ENCODE data around the gene B3GAT3.
A peak's percentile ranks its signal among the peaks of the same experiment; 100 is the strongest.

The B3GAT3 gene

DNA sequence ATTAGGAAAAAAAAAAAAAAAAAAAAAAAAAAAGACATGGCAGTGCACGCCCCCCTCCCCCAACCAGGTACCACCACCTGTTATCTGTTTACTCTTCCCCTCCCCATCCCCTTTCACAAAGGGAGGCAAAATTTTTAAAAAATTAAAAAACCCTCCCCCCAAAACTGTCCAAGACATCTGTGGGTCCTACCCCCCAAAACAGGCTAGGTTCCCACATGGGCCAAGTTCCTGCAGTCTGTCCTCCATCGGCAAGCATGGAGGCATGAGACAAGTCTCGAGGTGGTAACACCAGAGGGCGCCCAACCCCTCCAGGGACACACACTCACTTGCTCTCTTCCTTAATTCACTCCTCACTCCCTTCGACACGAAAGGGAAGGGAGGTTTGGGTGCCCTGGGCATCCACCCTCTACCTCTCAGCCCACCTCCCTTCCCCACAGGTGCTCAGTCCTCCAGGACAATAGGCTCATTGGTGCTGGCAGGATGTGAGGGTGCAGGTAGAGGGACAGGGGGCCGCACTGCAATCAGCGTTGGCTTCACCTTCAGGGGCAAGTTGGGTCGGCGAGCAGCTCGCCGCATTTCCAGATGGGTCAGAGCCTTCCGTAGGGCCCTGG is 28.2 kb downstream of the B3GAT3 start:
- Histone ChIP-seq H3K4me1 (ENCODE audit: insufficient read depth, low read length, severe bottlenecking) (peaks cover 36% of the 10 kb centered on the region), H3K4me2 (ENCODE audit: low read length) (no peak overlapping the region), H3K9me3 (ENCODE audit: low read length) (no peaks in the 10 kb centered on the region), H3K27ac (ENCODE audit: low read depth, low read length, poor library complexity, severe bottlenecking) (no peak overlapping the region), H3K4me3 (ENCODE audit: low read depth, low read length, poor library complexity, severe bottlenecking) (no peak overlapping the region), H3K27me3 (ENCODE audit: insufficient read depth, low read length) (no peaks in the 10 kb centered on the region), H3K79me2 (ENCODE audit: insufficient read depth, low read length) (peaks cover 18% of the 10 kb centered on the region), H3K36me3 (ENCODE audit: insufficient read depth, low read length) (peaks cover 69% of the 10 kb centered on the region), H4K20me1 (ENCODE audit: insufficient read depth, low read length) (no peaks in the 10 kb centered on the region), H2AFZ (ENCODE audit: low read length) (no peak overlapping the region), H3K9ac (ENCODE audit: low read length) (no peak overlapping the region), H3K9me2 (ENCODE audit: low read depth, low read length) (no peaks in the 10 kb centered on the region), H3F3A (ENCODE audit: insufficient read depth, low read length) (no peaks in the 10 kb centered on the region)
- TF ChIP-seq, protein P1, sequence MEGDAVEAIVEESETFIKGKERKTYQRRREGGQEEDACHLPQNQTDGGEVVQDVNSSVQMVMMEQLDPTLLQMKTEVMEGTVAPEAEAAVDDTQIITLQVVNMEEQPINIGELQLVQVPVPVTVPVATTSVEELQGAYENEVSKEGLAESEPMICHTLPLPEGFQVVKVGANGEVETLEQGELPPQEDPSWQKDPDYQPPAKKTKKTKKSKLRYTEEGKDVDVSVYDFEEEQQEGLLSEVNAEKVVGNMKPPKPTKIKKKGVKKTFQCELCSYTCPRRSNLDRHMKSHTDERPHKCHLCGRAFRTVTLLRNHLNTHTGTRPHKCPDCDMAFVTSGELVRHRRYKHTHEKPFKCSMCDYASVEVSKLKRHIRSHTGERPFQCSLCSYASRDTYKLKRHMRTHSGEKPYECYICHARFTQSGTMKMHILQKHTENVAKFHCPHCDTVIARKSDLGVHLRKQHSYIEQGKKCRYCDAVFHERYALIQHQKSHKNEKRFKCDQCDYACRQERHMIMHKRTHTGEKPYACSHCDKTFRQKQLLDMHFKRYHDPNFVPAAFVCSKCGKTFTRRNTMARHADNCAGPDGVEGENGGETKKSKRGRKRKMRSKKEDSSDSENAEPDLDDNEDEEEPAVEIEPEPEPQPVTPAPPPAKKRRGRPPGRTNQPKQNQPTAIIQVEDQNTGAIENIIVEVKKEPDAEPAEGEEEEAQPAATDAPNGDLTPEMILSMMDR (IDR thresholded peaks at IDR 0.05; ENCODE audit: low read length): peak; percentile 83
- no peak for TF ChIP-seq EZH2 (IDR thresholded peaks at IDR 0.05; ENCODE audit: borderline replicate concordance, low read length)

DNA sequence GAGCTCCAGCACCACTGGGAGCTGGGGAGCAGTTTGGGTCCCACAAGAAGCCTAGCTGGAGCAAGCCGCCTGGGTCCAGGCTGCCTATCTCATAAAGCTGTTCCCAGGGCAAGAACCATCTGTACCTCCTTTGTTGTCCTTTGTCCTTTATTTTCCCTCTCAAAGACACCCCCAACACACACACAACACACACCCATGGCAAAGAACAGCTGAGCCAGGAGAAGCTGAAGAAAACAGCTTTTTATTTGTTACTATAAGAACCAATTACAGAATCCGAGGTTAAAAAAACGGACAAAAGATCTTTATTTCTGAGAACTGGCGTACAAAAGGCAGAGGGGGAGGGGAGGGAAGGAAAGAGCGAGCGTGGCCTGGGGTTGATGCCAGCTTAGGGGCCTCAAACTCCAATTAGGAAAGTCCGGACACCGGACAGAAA is 28.8 kb downstream of the B3GAT3 start:
- peaks cover 33% of the 10 kb centered on the region for H3K4me1 ChIP-seq (ENCODE audit: insufficient read depth, low read length, severe bottlenecking)
- peak overlapping the region; percentile 83; the same call in 1 of the 2 replicates for H3K9ac ChIP-seq (ENCODE audit: low read length)
- H3K4me3 ChIP-seq (ENCODE audit: low read depth, low read length, poor library complexity, severe bottlenecking): no peak overlapping the region
- no peak overlapping the region for H2AFZ ChIP-seq (ENCODE audit: low read length)
- peak overlapping the region; percentile 82 for H3K27ac ChIP-seq (ENCODE audit: low read depth, low read length, poor library complexity, severe bottlenecking)
- H3K27me3 ChIP-seq (ENCODE audit: insufficient read depth, low read length): no peaks in the 10 kb centered on the region
- H3K79me2 ChIP-seq (ENCODE audit: insufficient read depth, low read length): peaks cover 14% of the 10 kb centered on the region
- TF ChIP-seq, protein P1 (IDR thresholded peaks at IDR 0.05; ENCODE audit: low read length): no peak
- no peak for TF ChIP-seq EZH2 (IDR thresholded peaks at IDR 0.05; ENCODE audit: borderline replicate concordance, low read length)
- no peaks in the 10 kb centered on the region for H3F3A ChIP-seq (ENCODE audit: insufficient read depth, low read length)
- no peaks in the 10 kb centered on the region for H3K9me2 ChIP-seq (ENCODE audit: low read depth, low read length)
- peak overlapping the region; percentile 82; the same call in 1 of the 2 replicates for H3K4me2 ChIP-seq (ENCODE audit: low read length)
- peaks cover 69% of the 10 kb centered on the region for H3K36me3 ChIP-seq (ENCODE audit: insufficient read depth, low read length)
- no peaks in the 10 kb centered on the region for H3K9me3 ChIP-seq (ENCODE audit: low read length)
- H4K20me1 ChIP-seq (ENCODE audit: insufficient read depth, low read length): no peaks in the 10 kb centered on the region

DNA sequence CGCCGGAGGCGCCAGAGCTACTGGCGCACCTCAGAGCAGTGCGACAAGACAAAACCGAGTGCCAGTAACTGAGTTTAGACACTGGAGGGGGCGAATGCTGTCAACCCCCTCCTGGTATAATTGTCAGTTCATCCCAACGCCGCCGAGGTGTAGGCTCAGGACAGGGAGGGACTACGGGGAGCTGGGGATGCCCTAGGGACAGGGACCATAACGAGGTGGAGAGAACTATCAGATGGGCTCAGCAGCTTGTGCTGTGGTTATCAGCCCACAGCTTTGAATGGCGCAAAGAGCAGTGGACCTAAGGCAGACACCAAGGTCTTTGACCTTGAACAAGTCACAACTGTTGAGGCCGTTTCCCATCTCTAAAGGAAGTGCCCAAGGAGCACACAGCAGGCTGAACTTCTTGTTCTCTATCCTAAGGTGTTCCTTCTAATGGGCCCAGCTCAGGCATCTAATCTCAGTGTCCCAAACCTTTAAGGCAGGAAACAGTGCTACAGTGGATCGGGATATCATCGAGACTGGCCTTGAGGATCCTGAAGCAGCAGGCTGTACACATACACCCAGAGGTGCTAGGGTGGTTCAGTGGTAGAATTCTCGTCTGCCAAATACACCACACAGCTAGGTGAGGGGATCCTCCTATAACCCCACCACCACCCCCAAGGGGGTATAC is 29.5 kb downstream of the B3GAT3 start:
- TF ChIP-seq, protein P1 (IDR thresholded peaks at IDR 0.05; ENCODE audit: low read length): no peak; the same call in 1 of the 2 replicates
- no peak for TF ChIP-seq EZH2 (IDR thresholded peaks at IDR 0.05; ENCODE audit: borderline replicate concordance, low read length)
- H3K36me3 ChIP-seq (ENCODE audit: insufficient read depth, low read length): peaks cover 69% of the 10 kb centered on the region
- H3K79me2 ChIP-seq (ENCODE audit: insufficient read depth, low read length): peaks cover 14% of the 10 kb centered on the region
- no peaks in the 10 kb centered on the region for H3K27me3 ChIP-seq (ENCODE audit: insufficient read depth, low read length)
- no peaks in the 10 kb centered on the region for H3F3A ChIP-seq (ENCODE audit: insufficient read depth, low read length)
- H3K4me1 ChIP-seq (ENCODE audit: insufficient read depth, low read length, severe bottlenecking): peaks cover 33% of the 10 kb centered on the region
- peak overlapping the region; percentile 83 for H3K9ac ChIP-seq (ENCODE audit: low read length)
- H3K9me2 ChIP-seq (ENCODE audit: low read depth, low read length): no peaks in the 10 kb centered on the region
- no peak overlapping the region for H2AFZ ChIP-seq (ENCODE audit: low read length)
- H4K20me1 ChIP-seq (ENCODE audit: insufficient read depth, low read length): no peaks in the 10 kb centered on the region
- peak overlapping the region; percentile 65 for H3K4me3 ChIP-seq (ENCODE audit: low read depth, low read length, poor library complexity, severe bottlenecking)
- peak overlapping the region; percentile 82 for H3K27ac ChIP-seq (ENCODE audit: low read depth, low read length, poor library complexity, severe bottlenecking)
- no peaks in the 10 kb centered on the region for H3K9me3 ChIP-seq (ENCODE audit: low read length)
- peak overlapping the region; percentile 82 for H3K4me2 ChIP-seq (ENCODE audit: low read length)

All from OCI-LY1 (cell line).